Measurements from ENCODE around the gene ANKRD34B.
"Not testable (repeated sequence)": the region's sequence is repeated elsewhere in the genome, so short reads cannot be mapped to it uniquely, and the experiment has no call there.

ANKRD34B gene

DNA sequence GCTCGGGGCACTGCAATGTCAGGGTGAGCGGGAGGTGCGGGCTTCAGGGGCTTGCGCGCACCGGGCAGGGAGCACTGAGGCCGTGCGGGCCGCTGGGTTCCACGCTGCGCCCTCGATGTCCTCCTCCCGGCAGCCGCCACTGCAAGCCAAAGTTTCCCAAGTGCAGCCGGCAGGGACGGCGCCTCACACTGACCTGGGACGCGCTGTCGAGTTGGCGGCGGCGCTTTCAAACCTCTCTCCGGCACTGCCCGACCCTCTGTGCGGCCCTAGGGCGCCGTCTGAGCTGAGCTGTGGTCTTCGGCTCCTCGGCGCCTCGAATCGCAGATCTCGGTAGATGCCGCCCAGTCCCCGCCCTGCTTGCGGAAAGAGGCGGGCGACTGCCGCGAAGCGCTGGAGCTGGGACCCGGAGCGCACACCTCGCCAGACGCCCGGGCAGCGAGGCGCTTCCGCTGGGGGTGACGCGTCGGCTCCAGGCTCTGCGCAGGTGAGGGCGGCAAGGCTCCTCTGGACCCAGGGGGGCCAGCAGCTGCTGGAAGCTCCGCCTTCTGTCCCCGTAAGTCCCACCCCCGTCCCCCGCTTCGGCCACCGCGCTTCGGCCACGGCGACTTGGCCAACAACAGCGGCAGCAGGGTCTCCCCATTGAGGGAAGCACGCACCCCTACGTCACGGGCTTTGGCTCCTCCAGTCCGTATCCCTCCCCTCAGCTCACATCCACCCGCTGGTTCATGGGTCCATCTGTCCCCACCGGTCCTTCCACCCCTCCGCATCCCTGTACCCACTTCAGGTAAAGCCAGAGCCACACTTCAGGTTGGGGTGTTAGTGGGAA is at the start of gene ANKRD34B:
ANKRD34B (minus strand) TSS at position 320 of the 826 bp plus-strand sequence. CDS start 10,261 bp downstream, outside the sequence.
- DNase-seq (ENCODE audit: low spot score): no peak

DNA sequence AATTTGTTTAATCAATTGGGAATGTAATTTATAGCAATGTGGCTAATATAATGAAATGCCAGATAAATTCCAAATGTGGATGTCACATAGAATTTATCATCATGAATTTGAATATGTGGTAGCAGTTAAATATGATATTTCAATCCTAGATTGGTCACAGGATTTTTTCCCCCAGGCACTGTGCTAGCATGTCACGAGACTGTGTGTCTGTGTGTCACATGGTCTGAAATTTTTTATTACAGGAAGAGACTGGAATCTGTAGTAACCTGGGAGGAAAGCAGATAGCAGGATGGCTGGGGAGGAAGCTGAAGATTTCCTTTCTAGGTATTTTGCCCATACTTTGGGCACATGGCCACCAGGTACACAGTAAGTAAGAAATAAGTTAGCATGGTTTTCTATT is 49.0 kb upstream of the ANKRD34B start:
- DNase-seq (ENCODE audit: low spot score): no peak

DNA sequence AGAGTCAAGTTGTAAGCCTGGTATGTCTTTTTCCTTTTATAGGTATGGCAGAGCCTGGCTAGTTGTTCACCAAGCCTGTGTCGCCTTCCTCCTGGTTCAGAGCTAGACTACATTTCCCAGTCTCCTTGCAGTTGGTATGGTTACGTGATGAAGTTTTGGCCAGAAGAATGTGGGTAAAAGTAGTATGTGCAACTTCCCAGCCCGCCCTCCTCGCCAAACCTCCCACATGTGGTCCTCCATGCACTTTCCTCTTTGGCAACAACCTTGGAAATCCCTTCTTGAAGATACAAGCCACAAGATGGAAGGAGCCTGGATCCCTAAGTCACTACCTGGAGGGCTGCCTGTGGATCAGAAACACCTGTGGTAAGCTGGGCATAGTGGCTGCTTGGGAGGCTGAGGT is 48.4 kb upstream of the ANKRD34B start:
- no peak for DNase-seq (ENCODE audit: low spot score)

DNA sequence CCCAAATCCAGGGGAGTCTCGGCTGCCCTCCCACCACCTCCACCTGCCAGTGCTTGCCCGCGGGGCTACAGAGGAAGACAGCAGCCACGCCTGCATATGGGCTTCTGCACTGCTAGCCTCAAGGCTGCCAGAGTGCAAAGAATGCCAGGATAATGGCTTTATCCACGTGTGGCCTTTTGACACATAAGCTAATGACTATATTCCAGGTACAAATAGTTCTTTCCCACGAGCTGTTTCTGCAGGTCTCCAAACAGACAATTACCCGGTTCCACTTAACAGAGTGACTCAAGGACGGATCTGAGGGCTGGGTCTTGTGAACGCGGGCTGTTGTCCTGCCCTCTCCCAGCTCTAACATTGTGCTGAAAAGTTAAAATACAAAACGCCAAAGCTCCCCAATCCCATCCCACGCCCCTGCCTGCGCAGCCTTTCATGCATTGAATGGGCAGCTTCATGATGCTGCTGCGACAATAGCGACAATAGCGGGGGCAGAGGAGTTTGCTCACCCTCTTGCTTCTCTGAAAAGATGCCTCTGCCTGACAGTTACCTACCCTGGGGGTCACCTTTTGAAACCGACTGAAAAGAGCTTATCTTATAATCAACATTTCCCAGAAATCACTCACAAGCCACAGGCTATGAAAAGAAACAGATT is 45.3 kb upstream of the ANKRD34B start:
- no peak for DNase-seq (ENCODE audit: low spot score)

DNA sequence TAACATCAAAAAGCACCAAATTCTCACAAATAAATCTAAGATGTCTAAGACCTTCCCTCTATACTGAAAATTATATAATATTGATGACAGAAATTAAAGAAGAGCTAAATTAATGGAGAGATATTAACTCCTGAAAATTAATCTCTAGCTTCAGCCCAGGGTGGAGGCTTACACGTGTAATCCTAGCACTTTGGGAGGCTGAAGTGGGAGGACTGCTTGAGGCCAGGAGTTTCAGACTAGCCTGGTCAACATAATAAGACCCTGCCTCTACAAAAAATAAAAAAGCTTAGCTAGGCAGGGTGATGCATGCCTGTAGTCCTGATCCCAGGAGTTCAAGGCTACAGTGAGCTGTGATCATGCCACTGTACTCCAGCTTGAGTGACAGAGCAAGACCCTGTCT is 39.6 kb upstream of the ANKRD34B start:
- no peak for DNase-seq (ENCODE audit: low spot score)

DNA sequence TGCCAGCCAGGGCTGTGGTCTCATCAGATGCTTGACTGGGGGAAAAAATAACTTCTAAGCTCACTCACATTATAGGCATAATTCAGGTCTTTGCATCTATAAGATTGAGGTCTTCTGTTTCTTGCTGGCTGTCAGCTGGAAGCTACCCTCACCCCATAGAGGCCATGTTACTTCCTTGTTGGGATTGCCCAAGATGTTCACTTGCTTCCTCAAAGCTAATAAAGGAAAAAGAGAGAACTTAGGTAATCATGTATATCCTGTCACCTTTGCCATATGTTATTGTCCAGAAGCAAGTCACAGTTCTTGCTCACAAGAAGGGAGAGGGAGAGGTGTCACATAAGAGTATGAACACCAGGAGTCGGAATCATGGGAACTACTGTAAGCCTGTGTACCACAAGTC is 38.7 kb upstream of the ANKRD34B start:
- no peak for DNase-seq (ENCODE audit: low spot score)

DNA sequence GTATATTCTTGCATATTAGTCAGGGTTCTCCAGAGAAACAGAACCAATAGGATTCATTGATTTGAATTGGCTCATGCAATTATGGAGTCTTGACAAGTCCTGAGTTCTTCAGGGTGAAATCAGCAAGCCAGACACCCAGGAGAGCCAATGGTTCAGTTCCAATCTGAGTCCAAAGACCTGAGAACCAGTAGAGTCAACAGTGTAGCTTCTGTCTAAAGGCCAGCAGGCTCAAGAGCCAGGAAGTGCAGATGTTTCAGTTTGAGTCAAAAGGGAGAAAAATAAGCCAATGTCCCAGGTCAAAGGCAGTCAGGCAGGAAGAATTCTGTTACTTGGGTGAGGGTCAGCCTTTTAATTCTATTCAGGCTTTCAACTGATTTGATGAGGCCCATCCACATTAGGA is 37.8 kb upstream of the ANKRD34B start:
- no peak for DNase-seq (ENCODE audit: low spot score)

DNA sequence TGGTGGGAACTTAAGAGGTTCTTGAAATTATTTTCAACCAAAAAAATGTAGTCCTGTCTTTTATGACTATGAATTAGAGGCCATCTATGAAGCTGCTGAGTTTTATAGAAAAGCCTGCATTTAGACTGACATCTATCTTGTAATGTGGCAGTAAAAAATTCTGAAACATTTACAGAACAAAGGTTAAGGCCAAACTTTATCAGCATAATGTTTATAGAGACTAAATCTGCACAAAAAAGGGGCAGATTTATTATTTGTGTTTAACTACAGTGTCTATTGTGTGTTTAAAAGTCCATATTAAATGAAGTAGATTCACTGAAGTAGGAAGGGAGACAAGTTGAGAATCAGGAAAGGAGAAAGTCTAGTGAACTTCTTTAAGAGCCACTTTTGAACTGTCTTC is 37.3 kb upstream of the ANKRD34B start:
- DNase-seq (ENCODE audit: low spot score): no peak

DNA sequence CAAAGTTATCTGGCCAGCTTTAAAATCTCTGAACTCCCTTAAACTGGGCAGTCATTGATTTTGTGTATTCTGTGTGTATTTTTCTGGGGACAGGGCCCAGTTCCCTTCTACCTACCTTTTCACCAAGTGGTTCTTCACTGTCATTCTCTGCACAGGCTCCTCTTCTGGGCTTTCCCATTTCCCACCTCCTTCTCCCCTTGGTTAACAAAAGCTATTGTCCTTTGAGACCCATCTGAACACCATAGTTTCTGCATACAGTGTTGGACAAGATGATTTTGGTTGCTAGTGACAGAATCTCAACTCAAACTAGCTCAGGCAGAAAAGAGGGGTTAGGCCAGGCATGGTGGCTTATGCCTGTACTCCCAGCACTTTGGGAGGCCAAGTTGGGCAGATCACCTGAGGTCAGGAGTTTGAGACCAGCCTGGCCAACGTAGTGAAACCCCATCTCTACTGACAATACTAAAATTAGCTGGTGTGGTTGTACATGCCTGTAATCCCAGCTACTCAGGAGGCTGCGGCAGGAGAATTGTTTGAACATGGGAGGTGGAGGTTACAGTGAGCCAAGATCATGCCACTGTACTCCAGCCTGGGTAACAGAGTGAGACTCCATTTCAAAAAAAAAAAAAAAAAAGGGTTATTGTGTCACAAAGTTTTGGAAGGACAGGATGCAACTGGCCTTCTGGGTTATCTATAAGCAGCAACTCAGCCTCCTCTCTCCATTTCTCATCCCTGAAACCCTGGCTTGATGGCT is 31.0 kb upstream of the ANKRD34B start:
- no peak for DNase-seq (ENCODE audit: low spot score)

DNA sequence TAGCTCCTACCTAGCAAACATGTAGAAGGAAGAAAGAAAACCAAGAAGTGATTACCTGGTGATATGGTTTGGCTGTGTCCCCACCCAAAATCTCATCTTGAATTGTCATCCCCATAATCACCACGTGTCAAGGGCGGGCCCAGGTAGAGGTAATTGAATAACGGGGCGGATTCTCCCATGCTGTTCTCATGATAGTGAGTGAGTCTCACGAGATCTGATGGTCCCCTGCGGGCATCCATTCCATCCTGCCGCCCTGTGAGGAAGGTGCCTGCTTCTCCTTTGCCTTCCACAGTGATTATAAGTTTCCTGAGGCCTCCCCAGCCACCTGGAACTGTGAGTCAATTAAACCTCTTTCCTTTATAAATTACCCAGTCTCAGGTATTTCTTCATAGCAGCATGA is 27.4 kb upstream of the ANKRD34B start:
- DNase-seq (ENCODE audit: low spot score): no peak

DNA sequence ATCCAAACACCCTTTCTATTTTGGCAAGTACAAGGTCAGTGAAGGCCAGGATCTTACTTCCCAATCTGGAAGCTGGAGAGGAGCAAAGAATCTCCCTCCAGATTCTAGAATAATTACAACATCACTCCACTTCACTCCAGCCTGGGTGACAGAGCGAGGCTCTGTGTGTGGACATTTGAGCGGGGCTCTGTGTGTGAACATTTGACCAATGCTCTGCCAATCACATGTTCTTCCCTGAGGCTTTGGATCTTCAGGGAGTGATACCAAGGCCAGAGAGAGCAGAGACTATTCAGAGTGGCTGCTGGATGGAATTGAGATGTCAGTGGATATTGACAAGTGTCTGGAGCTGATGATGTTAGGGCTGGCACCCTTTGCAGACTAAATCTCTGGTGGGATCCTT is 24.7 kb upstream of the ANKRD34B start:
- no peak for DNase-seq (ENCODE audit: low spot score)

DNA sequence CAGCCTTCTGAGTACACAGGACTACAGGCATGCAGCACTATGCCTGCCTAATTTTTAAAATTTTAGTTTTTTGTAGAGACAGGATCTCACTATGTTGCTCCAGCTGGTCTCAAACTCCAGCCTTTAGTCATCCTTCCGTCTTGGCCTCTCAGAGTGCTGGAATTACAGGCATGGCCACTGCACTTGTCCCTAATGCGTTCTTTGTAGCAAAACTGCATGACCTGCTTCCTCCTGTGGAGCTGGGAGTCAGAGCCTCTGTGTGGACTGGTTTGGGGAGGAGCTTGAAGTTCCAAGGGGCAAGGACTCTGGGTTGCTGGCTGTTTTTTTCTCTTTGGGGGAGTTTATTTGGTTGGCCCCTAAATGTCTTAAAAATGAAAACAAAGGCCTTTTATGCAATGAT is 22.7 kb upstream of the ANKRD34B start:
- DNase-seq (ENCODE audit: low spot score): no peak

DNA sequence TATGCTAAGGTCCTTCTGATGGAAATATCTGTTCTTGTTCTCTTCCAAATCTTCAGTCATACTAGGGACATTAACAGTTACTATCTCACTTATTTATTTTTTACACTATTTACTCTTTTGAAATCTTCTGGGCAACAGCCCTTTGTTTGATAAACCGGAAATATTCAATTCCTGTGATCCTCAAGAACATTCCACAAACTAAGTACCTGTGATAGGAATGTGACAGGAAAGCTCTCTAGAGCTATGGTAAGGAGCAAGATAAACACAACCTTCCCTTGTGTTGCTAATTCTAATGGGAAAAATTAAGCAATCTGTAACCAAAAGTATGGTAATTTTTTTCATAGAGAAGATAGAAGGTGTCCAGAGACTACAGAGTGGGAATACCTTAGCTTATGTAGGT is 22.0 kb upstream of the ANKRD34B start:
- no peak for DNase-seq (ENCODE audit: low spot score)

DNA sequence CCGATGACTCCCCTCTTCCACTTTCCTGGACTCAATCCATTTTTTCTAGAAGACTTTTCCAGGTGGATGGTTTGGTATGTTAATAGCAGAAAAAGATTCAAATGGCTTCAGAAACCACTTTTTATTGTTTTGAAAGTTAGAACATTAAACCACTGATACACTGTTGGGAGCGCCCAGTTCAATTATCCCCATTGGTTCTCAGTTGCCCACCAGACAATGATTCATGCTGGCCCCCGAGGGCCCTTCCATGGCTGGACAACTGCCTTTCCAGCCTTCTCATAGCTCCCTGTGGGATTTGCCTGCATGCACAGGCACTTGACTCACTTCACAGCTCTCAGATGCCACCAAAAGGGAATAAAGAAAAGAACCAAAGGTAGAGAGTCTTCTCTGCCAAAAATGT is 21.3 kb upstream of the ANKRD34B start:
- no peak for DNase-seq (ENCODE audit: low spot score)

DNA sequence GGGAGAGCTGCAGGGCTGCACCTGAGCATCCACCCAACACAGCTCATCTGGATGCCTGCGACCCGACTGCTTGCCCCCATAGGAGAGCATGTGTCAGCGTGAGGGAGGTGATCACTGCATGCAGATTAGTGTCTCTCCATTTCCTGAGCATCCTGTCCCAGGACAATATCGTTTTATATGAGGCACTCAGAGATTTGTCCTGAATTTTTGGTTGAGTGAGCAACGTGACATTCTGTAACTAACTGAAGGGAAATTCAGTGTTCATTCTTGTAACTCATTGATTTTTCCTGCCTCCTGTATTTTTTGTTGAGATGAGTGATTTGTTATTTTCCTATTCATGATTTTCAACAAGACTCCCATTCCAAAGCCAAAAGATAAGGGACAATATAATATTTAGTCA is 20.7 kb upstream of the ANKRD34B start:
- DNase-seq (ENCODE audit: low spot score): no peak

DNA sequence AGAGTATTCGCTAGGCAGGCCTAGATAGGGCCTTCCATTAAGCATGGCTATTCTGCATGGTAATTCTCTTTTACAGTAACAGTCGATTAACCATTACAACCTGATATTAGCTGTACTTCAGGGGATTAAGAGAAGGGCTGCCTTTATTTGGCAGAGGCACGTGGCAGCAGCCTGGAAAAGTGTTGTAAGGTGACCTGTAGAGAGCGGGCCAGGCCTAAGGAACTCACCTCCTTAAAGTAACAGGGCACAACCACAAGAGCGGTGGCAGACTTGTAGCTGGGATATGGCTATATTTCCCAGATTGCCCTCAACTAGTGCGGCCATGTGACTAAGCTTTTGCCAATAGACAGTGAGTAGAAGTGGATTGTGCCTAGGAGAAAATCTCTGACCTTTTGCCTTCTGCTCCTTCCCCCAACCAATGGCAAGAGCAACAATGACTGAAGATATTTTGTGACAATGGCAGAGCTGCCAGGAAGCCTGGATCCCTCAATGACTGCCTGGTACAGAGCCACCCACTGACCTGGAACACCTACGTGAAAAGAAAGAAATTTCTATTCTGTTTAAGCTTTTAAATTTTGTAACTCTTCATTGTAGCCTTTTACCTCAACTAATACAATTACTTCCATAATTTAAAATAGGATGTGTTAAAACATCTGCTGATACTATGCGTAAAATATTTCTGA is 18.9 kb upstream of the ANKRD34B start:
- no peak for DNase-seq (ENCODE audit: low spot score)

DNA sequence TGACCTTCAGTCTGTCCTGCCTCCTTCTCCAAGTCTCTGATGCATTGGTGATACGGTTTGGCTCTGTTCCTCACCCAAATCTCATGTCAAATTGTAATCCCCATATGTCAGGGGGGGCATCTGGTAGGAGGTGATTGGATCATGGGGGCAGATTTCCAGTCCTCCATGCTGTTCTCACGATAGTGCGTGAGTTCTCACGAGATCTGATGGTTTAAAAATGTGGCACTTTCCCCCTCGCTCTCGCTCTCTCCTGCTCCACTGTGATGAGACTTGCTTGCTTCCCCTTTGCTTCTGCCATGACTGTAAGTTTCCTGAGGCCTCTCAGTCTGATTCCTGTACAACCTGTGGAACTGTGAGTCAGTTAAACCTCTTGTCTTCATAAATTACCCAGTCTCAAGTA is 14.7 kb upstream of the ANKRD34B start:
- DNase-seq (ENCODE audit: low spot score): no peak

DNA sequence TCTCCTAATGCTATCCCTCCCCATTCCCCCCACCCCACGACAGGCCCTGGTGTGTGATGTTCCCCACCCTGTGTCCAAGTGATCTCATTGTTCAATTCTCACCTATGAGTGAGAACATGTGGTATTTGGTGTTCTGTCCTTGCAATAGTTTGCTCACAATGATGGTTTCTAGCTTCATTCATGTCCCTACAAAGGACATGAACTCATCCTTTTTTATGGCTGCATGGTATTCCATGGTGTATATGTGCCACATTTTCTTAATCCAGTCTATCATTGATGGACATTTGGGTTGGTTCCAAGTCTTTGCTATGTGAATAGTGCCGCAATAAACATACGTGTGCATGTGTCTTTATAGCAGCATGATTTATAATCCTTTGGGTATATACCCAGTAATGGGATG is 10.2 kb upstream of the ANKRD34B start:
- DNase-seq (ENCODE audit: low spot score): not testable (repeated sequence)

DNA sequence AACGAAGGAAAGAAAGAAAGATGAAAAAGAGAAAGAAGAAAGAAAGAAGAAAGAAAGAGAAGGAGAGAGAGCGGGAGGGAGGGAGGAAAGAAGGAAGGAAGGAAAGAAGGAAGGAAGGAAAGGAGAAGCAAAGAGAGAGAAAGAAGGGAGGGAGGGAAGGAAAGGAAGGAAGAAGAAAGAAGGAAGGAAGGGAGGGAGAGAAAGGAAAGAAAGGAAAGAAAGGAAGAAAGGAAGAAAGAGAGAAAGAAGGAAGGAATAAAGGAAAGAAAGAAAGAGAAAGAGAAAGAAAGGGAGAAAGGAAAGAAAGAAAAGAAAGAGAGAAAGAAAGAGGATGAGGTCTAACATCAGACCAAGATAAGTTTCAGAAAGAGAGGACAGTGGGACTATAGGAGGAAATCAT is 9.0 kb upstream of the ANKRD34B start:
- DNase-seq (ENCODE audit: low spot score): no peak

DNA sequence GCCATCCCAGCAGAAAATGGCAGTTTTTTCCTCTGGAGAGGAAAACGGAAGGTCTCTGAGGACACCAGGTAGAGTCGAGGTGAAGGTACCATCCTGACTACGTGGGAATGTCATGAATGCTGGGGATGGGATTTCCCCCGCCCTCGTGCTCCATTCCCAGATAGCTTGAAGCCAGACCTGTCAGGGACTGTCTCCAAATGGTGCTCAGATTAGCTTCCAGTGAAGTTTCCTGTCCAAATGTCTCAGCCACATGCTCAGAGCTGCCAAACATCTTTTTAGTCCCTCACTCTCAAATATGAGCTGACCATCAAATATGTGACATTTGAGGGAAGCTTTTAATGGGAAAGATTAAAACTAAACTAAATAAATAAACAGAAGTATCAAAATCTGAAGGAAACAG is 7.6 kb upstream of the ANKRD34B start:
- DNase-seq (ENCODE audit: low spot score): no peak

DNA sequence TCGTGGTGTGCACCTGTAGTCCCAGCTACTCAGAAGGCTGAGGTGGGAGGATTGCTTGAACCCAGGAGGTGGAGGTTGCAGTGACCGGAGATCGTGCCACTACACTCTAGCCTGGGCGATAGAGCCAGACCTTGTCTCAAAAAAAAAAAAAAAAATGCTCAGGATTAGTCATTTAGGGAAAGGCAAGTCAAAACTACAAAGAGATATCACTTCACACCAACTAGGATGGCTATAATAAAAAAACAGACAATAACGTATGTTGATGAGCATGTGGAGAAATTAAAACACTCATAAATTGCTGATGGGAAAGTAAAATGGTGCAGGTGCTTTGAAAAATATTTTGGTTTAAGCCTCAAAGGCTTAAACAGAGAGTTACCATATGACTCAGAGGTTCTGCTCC is 6.3 kb upstream of the ANKRD34B start:
- no peak for DNase-seq (ENCODE audit: low spot score)

DNA sequence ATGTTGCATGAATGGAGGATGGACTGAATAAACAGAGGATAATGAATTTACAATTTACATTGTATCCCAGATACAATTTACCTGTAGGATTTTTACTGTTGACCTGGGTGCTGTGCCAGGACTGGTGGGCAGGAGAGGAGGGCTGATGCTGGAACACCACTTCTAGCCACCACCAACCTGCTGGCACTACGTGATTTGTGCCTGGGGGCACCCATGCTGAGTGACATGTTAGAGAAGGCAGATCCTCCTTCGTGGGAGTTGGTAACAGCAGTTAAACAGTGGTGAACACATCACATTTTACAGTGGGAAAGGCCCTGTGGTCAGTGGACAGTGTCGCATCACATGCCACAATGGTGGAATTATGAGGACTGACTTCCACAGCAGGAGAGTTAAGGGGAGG is 3.0 kb upstream of the ANKRD34B start:
- DNase-seq (ENCODE audit: low spot score): no peak

All from kidney capillary endothelial cell (primary cell).